Lower leg skin (tissue), 4 donors: Measurements from ENCODE around the gene PCBP1. TPM values are rescaled to one million over a fixed set of nuclear protein-coding genes. Genes with fewer than 3 reads are reported as not detected.

Source experiments
- DNase-seq, 2 donors: peaks; one replicate each; pipeline ENCODE4 v3.0.0-alpha.2; 2019; ENCODE audit warnings: low spot score in 2 of 2
- H3K4me3 ChIP-seq: fragments of 200-600 bp; sonication (generic); 2 replicates; pipeline ENCODE4 v1.5.1; 2017; ENCODE audit warnings: mild to moderate bottlenecking, low read depth; ENCODE audit not compliant: poor library complexity, severe bottlenecking
- CTCF ChIP-seq, 3 donors: fragments of 450-650 bp; IDR thresholded peaks; one replicate each; pipeline ENCODE4 v1.5.1; 2016; ENCODE audit warnings: antibody characterized with exemption in 3 of 3, mild to moderate bottlenecking in 3 of 3, moderate library complexity in 2 of 3
- POLR2A ChIP-seq, 2 donors: fragments of 450-650 bp; IDR thresholded peaks; one replicate each; pipeline ENCODE4 v1.6.1; 2016 to 2017; ENCODE audit warnings: antibody characterized with exemption in 2 of 2, mild to moderate bottlenecking in 1 of 2, moderate library complexity in 1 of 2
- WGBS, 2 donors: methylation state at CpG; one replicate each; pipeline ENCODE4 v1.1.5; 2018; 5-methylcytosine and 5-hydroxymethylcytosine counted together
- intact Hi-C: fragments of 100-400 bp; cut with DNase I; formaldehyde crosslinking; loops from one replicate; pipeline ENCODE4 v1.15.0; 2023; ENCODE audit warnings: low total_unique reads
- total RNA-seq, 4 donors: library from RNA; depleted of rRNA; stranded (reverse); fragments of >200 nt; gene quantifications; one replicate each; pipeline ENCODE4 v1.1.0, GENCODE V29; 2016

The PCBP1 gene
- total RNA-seq, 4 donors from 2014 or later = 148 to 247 (median 186) TPM

DNA sequence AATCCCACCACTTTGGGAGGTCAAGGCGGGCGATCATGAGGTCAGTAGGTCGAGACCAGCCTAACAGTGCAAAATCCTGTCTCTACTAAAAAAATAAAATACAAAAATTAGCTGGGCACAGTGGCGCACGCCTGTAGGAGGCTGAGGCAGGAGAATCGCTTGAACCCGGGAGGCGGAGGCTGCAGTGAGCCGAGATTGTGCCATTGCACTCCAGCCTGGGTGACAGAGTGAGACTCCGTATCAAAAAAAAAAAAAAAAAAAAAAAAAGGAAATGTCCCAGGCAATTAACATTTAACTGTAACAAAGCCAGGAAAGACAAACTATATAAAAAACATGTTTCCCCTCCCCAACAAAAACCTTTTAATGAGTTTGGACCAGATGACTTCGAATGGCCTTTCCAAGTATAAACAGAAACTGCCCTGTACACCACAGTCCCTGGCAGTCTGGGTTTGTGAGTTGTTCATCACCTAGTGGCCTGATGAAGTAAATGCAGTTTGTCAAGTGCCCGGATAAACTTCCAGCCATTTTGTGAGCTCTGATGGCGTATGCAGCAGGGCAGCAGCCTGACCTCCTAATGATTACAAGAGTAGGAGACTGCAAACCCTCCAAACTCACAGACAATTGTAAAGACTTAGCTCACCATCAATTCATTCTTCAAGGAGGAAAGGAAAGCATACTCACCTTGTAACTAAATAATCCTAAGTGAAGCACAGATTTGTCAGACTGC lies 16.6 kb upstream of the PCBP1 start:
- H3K4me3 ChIP-seq = no peak overlapping the region
- intact Hi-C loops = loop anchor here (5.0 kb wide), 1 partner anchor 153 kb away; the partner anchor contains the start of gene MXD1
- DNase-seq = peak in 1 of 2 donors; percentile 75
- peak in 1 of 3 donors; percentile 56 for TF ChIP-seq CTCF (IDR thresholded peaks at IDR 0.05)
- TF ChIP-seq POLR2A (IDR thresholded peaks at IDR 0.05) = no peak
- 52 to 53% methylated on average over 13 of the region's 13 CpGs for WGBS, 2 donors

GRCh38 chr2:70073493-70073892 lies 13.8 kb upstream of the PCBP1 start:
- WGBS, 2 donors = 85 to 87% methylated on average over 5 of the region's 5 CpGs
- intact Hi-C loops = loop anchor here (5.0 kb wide), 1 partner anchor 156 kb away; the partner anchor contains the start of gene MXD1
- TF ChIP-seq POLR2A (IDR thresholded peaks at IDR 0.05) (no peak), CTCF (IDR thresholded peaks at IDR 0.05) (no peak)
- DNase-seq = peak in 1 of 2 donors; percentile 42
- no peak overlapping the region for H3K4me3 ChIP-seq

GRCh38 chr2:70078384-70078783 lies 8.9 kb upstream of the PCBP1 start:
- DNase-seq = no peak
- no peak for TF ChIP-seq CTCF (IDR thresholded peaks at IDR 0.05)
- intact Hi-C loops = no loop called here
- no peak overlapping the region for H3K4me3 ChIP-seq

DNA sequence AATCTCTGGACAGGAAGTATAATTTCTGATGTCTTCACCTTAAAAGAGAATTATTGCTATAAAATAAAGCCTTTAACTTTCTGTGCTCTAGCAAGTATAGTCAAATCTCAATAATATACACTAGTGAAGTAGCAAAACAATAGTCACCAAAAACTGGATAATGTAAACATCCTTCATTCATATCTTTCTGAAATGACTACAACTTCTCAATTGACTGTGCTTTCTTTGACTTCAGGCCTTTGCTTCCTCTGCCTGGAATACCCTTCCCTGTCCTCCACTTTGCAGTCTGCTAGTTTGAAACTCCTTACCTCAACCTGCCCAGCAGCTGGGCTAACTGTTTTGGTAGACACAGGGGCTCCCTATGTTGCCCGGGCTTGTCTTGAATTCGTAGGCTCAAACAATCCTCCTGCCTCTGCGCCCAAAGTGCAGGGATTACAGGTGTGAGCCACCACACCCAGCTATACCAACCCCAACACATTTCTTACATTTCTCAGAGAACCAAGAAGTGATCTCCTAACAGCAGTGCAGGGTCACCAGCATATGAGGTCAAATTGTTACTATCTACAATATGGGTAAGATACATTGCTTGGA lies 6.6 kb upstream of the PCBP1 start:
- peak in 1 of 2 donors; percentile 39 for DNase-seq
- WGBS, 2 donors = 52 to 77% methylated on average over 3 of the region's 3 CpGs
- no peak overlapping the region for H3K4me3 ChIP-seq
- intact Hi-C loops = no loop called here
- TF ChIP-seq POLR2A (IDR thresholded peaks at IDR 0.05) = no peak
- TF ChIP-seq CTCF (IDR thresholded peaks at IDR 0.05) = no peak

DNA sequence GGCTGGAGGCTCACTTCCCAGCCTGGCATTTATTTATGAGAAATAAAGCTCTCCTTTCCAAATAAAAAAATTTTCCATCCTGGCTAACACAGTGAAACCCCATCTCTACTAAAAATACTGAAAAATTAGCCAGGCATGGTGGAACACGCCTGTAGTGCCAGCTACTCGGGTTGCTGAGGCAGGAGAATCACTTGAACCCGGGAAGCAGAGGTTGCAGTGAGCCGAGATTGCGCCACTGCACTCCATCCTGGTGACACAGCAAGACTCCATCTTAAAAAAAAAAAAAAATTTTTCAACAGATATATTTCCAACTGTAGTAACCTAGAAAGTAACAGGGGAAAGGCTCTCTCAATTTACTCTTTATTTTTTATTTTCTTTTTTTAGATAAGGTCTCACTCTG lies 6.1 kb upstream of the PCBP1 start:
- peak in 1 of 2 donors; percentile 31 for DNase-seq
- TF ChIP-seq POLR2A (IDR thresholded peaks at IDR 0.05) = no peak
- TF ChIP-seq CTCF (IDR thresholded peaks at IDR 0.05) = no peak
- WGBS, 2 donors = 80 to 85% methylated on average over 5 of the region's 5 CpGs
- intact Hi-C loops = no loop called here
- no peak overlapping the region for H3K4me3 ChIP-seq
